SK-N-SH (cell line): Measurements from ENCODE around the gene ST7. TPM values are rescaled to one million over a fixed set of nuclear protein-coding genes. Genes with fewer than 3 reads are reported as not detected.

ENCODE experiments used
- CTCF ChIA-PET: fragments of 300-600, 350-600 bp; formaldehyde crosslinking; extraction: SDS; loops from one replicate; lab custom pipeline; 2021; lab: Yijun Ruan, JAX
- POLR2A ChIA-PET: fragments of 350-600 bp; sonication (Branson Sonifier 250); formaldehyde crosslinking; extraction: SDS; loops from one replicate; lab custom pipeline; 2020; ENCODE audit warnings: antibody characterized with exemption, inconsistent platforms; lab: Yijun Ruan, JAX
- DNase-seq: peaks from one replicate; pipeline ENCODE4 v3.0.0; 2012
- H2AFZ ChIP-seq: fragments of 200-600 bp; sonication (generic); 2 replicates; pipeline ENCODE4 v1.8.1; 2016; ENCODE audit warnings: antibody characterized with exemption, mild to moderate bottlenecking, low read depth
- H3F3A ChIP-seq: fragments of 200-600 bp; sonication (generic); replicated peaks from 2 replicates; pipeline ENCODE3; 2016; ENCODE audit warnings: antibody characterized with exemption, mild to moderate bottlenecking; ENCODE audit not compliant: insufficient read depth
- H3K27ac ChIP-seq, 2 experiments: fragments of 200-500 bp in 1 of 2; fragments of 200-600 bp in 1 of 2; sonication (Bioruptor generic) in 1 of 2; sonication (generic), shearing (Covaris generic) in 1 of 2; 2 replicates each; pipeline versions ENCODE4 v1.5.1 to v1.6.1; 2014 to 2016; ENCODE audit warnings: low read depth in 2 of 2, inconsistent platforms in 1 of 2, low read length in 1 of 2, mild to moderate bottlenecking in 1 of 2, mixed read lengths in 1 of 2
- H3K27me3 ChIP-seq: fragments of 200-600 bp; sonication (generic), shearing (Covaris generic); 2 replicates; pipeline ENCODE4 v1.6.1; 2016; ENCODE audit warnings: mixed run types; ENCODE audit not compliant: insufficient read depth
- H3K36me3 ChIP-seq, 2 experiments: fragments of 200-500 bp in 1 of 2; fragments of 200-600 bp in 1 of 2; sonication (Bioruptor generic) in 1 of 2; sonication (generic) in 1 of 2; replicated peaks in 1 of 2; 2 replicates each; pipeline versions ENCODE3 to v1.5.1; 2014 to 2016; ENCODE audit warnings: low read length in 1 of 2, mild to moderate bottlenecking in 1 of 2; ENCODE audit not compliant: insufficient read depth in 2 of 2, control insufficient read depth in 1 of 2
- H3K4me1 ChIP-seq, 2 experiments: fragments of 200-500 bp in 1 of 2; fragments of 200-600 bp in 1 of 2; sonication (Bioruptor generic) in 1 of 2; sonication (generic), shearing (Covaris generic) in 1 of 2; 2 replicates each; pipeline versions ENCODE4 v1.5.1 to v1.6.1; 2014 to 2016; ENCODE audit warnings: low read depth in 1 of 2, low read length in 1 of 2, mixed run types in 1 of 2; ENCODE audit not compliant: insufficient read depth in 2 of 2, control insufficient read depth in 1 of 2
- H3K4me2 ChIP-seq: fragments of 200-600 bp; sonication (generic), shearing (Covaris generic); 2 replicates; pipeline ENCODE4 v1.6.1; 2017; ENCODE audit warnings: mixed run types
- H3K4me3 ChIP-seq, 2 experiments: fragments of 200-500 bp in 1 of 2; fragments of 200-600 bp in 1 of 2; sonication (Bioruptor generic) in 1 of 2; sonication (generic), shearing (Covaris generic) in 1 of 2; 2 replicates each; pipeline versions ENCODE4 v1.5.1 to v1.8.1; 2014 to 2016; ENCODE audit warnings: low read depth in 2 of 2, inconsistent platforms in 1 of 2, low read length in 1 of 2, mild to moderate bottlenecking in 1 of 2, mixed read lengths in 1 of 2, moderate library complexity in 1 of 2
- H3K79me2 ChIP-seq: fragments of 200-600 bp; sonication (generic); 2 replicates; pipeline ENCODE4 v1.8.1; 2017; ENCODE audit warnings: mild to moderate bottlenecking; ENCODE audit not compliant: insufficient read depth
- H3K9ac ChIP-seq: fragments of 200-600 bp; sonication (generic); 2 replicates; pipeline ENCODE4 v1.6.1; 2017; ENCODE audit warnings: mixed run types
- H3K9me2 ChIP-seq: fragments of 200-600 bp; sonication (generic); 2 replicates; pipeline ENCODE4 v1.6.1; 2017; ENCODE audit warnings: mixed run types
- H3K9me3 ChIP-seq: fragments of 200-600 bp; sonication (generic); 2 replicates; pipeline ENCODE4 v1.6.1; 2017; ENCODE audit warnings: mixed run types, mild to moderate bottlenecking, moderate library complexity
- H4K20me1 ChIP-seq: fragments of 200-600 bp; sonication (generic); 2 replicates; pipeline ENCODE4 v1.6.1; 2017; ENCODE audit warnings: mild to moderate bottlenecking, mixed run types; ENCODE audit not compliant: insufficient read depth
- CHD2 ChIP-seq: fragments of 150-350 bp; IDR thresholded peaks from 2 replicates; pipeline ENCODE4 v1.6.1; 2018; ENCODE audit warnings: low read length; ENCODE audit not compliant: partially characterized antibody
- ELF1 ChIP-seq: IDR thresholded peaks from 2 replicates; pipeline ENCODE4 v1.4.0; 2012
- EP300 ChIP-seq, 2 experiments: IDR thresholded peaks; 2 replicates each; pipeline versions ENCODE4 v1.4.0 to v1.6.1; 2012; ENCODE audit warnings: borderline replicate concordance in 1 of 2, low read depth in 1 of 2, low read length in 1 of 2
- FOSL2 ChIP-seq: IDR thresholded peaks from 2 replicates; pipeline ENCODE4 v1.4.0; 2012; ENCODE audit warnings: low read depth, mild to moderate bottlenecking, moderate library complexity, borderline replicate concordance
- FOXJ3 ChIP-seq: sonication (generic); formaldehyde crosslinking; IDR thresholded peaks from 2 replicates; pipeline ENCODE4 v1.5.1; 2020; ENCODE audit warnings: mild to moderate bottlenecking, missing genetic modification reagents
- FOXM1 ChIP-seq: IDR thresholded peaks from 2 replicates; pipeline ENCODE4 v1.4.0; 2012; ENCODE audit warnings: low read depth, mild to moderate bottlenecking
- GATA2 ChIP-seq: sonication (generic); formaldehyde crosslinking; IDR thresholded peaks from 2 replicates; pipeline ENCODE4 v1.5.0; 2020; ENCODE audit warnings: mild to moderate bottlenecking, missing genetic modification reagents
- JUND ChIP-seq: IDR thresholded peaks from 2 replicates; pipeline ENCODE4 v1.4.0; 2012
- MEF2A ChIP-seq: IDR thresholded peaks from 2 replicates; pipeline ENCODE4 v1.4.0; 2012; ENCODE audit warnings: low read depth, borderline replicate concordance
- MXI1 ChIP-seq: IDR thresholded peaks from 2 replicates; pipeline ENCODE4 v1.6.1; 2012; ENCODE audit warnings: mild to moderate bottlenecking, low read depth, low read length, improper control_type of control experiment
- POLR2AphosphoS5 ChIP-seq: IDR thresholded peaks from 2 replicates; pipeline ENCODE4 v1.6.1; 2012; ENCODE audit warnings: low read depth, low read length
- RCOR1 ChIP-seq: fragments of 150-350 bp; IDR thresholded peaks from 2 replicates; pipeline ENCODE4 v1.6.1; 2017; ENCODE audit warnings: antibody characterized with exemption, low read length
- RFX5 ChIP-seq: IDR thresholded peaks from 2 replicates; pipeline ENCODE4 v1.6.1; 2012; ENCODE audit warnings: mild to moderate bottlenecking, improper control_type of control experiment, low read length
- SMC3 ChIP-seq: IDR thresholded peaks from 2 replicates; pipeline ENCODE4 v1.6.1; 2012; ENCODE audit warnings: low read depth, low read length, improper control_type of control experiment
- TCF12 ChIP-seq: IDR thresholded peaks from 2 replicates; pipeline ENCODE4 v1.4.0; 2012
- TEAD4 ChIP-seq: IDR thresholded peaks from 2 replicates; pipeline ENCODE4 v1.4.0; 2012; ENCODE audit warnings: mild to moderate bottlenecking, borderline replicate concordance; ENCODE audit not compliant: insufficient read depth
- WGBS: methylation state at CpG from one replicate; pipeline ENCODE4 v1.1.6; 2017; ENCODE audit warnings: low lambda C conversion rate; 5-methylcytosine and 5-hydroxymethylcytosine counted together
- polyA plus RNA-seq, 3 experiments: library from polyadenylated mRNA; depleted of rRNA; stranded (reverse); fragments of >200 nt; gene quantifications; 2 replicates each; pipeline ENCODE4 v1.2.3, GENCODE V29; 2012
- TF ChIP-seq, protein P1 (sequence below): IDR thresholded peaks from 2 replicates; pipeline ENCODE4 v1.4.0; 2012; ENCODE audit warnings: low read depth, borderline replicate concordance
- TF ChIP-seq, protein P2 (sequence below): IDR thresholded peaks from 2 replicates; pipeline ENCODE4; 2012
- TF ChIP-seq, protein P3 (sequence below): fragments of 200-600 bp; sonication (generic); IDR thresholded peaks from 2 replicates; pipeline ENCODE4 v1.6.1; 2017; ENCODE audit warnings: antibody characterized with exemption, mild to moderate bottlenecking, moderate library complexity
- TF ChIP-seq, protein P4 (sequence below): fragments of 150-350 bp; IDR thresholded peaks from 2 replicates; pipeline ENCODE4 v1.6.1; 2016; ENCODE audit warnings: mild to moderate bottlenecking, low read depth, low read length

Gene ST7
- polyA plus RNA-seq, 1 of the 3 experiments (the other 2 are of a cell fraction): 23.5 TPM

DNA sequence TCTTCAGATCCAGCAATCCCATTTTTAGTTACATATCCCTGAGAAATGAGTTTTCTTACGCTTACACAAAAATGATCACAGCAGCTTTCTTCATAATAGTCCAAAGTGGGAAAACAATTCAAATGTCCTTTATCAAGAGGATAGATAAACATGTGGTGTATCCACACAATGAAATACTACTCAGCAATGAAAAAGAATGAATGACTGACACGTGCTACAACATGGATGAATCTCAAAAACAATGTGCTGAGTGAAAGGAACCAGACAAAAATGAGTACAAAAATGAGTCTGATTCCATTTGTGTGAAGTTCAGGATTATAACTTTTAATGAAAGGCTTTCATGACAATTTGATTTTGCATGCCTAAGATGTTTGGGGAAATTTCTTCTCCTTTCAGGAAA, 230.4 kb downstream of the ST7 start:
- Histone ChIP-seq H3K79me2 (no peaks in the 10 kb centered on the region), H2AFZ (no peak overlapping the region), H3K27me3 (no peaks in the 10 kb centered on the region)
- no peak for DNase-seq
- CTCF ChIA-PET: interaction anchor here (1.3 to 2.0 kb wide), 2 partner anchors 29 to 56 kb away, joined by 5 to 7 read pairs; no protein-coding TSS in a partner anchor
- TF ChIP-seq TCF12: no peak
- no peak for TF ChIP-seq CHD2
- TF ChIP-seq, protein P1, sequence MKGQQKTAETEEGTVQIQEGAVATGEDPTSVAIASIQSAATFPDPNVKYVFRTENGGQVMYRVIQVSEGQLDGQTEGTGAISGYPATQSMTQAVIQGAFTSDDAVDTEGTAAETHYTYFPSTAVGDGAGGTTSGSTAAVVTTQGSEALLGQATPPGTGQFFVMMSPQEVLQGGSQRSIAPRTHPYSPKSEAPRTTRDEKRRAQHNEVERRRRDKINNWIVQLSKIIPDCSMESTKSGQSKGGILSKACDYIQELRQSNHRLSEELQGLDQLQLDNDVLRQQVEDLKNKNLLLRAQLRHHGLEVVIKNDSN: no peak
- TF ChIP-seq RFX5: no peak
- no peak for TF ChIP-seq MEF2A
- TF ChIP-seq TEAD4: no peak
- TF ChIP-seq FOXM1: no peak
- TF ChIP-seq, protein P2, sequence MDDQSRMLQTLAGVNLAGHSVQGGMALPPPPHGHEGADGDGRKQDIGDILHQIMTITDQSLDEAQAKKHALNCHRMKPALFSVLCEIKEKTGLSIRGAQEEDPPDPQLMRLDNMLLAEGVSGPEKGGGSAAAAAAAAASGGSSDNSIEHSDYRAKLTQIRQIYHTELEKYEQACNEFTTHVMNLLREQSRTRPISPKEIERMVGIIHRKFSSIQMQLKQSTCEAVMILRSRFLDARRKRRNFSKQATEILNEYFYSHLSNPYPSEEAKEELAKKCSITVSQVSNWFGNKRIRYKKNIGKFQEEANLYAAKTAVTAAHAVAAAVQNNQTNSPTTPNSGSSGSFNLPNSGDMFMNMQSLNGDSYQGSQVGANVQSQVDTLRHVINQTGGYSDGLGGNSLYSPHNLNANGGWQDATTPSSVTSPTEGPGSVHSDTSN: no peak
- TF ChIP-seq, all 33 proteins: peak for 0
- H3K4me2 ChIP-seq: no peak overlapping the region
- H3K36me3 ChIP-seq: peaks cover 0 to 10% of the 10 kb centered on the region in 2 experiments
- no peaks in the 10 kb centered on the region for H3K9me3 ChIP-seq
- no peak overlapping the region for H3K4me3 ChIP-seq
- H4K20me1 ChIP-seq: no peaks in the 10 kb centered on the region
- 93% methylated on average over 2 of the region's 2 CpGs for WGBS
- POLR2A ChIA-PET: no interaction called here
- peaks cover 7% of the 10 kb centered on the region for H3F3A ChIP-seq
- H3K9me2 ChIP-seq: no peaks in the 10 kb centered on the region
- no peak overlapping the region for H3K9ac ChIP-seq
- peak overlapping the region in 1 of 2 experiments; percentile 83; a peak in 2 of 4 replicates for H3K27ac ChIP-seq
- H3K4me1 ChIP-seq: peaks cover 9 to 23% of the 10 kb centered on the region in 2 experiments; a peak in 3 of 4 replicates

DNA sequence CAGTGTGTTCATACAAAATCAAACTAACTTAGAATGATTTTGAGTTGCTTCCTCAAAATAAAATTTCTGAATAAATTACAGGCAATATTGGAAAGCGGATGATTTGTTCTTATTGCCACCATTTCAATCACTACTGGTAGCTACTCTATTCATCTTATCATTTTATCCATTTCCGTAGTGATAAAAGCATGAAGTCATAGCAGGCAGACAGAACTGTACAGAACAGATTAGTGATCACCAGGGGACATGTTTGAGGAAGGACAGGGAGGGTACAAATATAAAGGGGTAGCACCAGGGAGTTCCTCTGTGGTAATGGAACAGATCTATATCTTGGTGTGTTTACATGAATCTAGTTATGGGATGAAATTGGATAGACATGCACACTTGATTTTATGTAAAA, 231.1 kb downstream of the ST7 start:
- POLR2A ChIA-PET: no interaction called here
- peaks cover 7% of the 10 kb centered on the region for H3F3A ChIP-seq
- TF ChIP-seq CHD2: peak; percentile 18
- TF ChIP-seq FOSL2: no peak
- TF ChIP-seq SMC3: no peak
- TF ChIP-seq MXI1: 0 out of 2 replicates have a peak, but pooled peaks have one; percentile 13
- no peak for TF ChIP-seq FOXM1
- TF ChIP-seq EP300 (IDR thresholded peaks at IDR 0.05; ENCODE audit: borderline replicate concordance in 1 of 2, low read depth in 1 of 2, low read length in 1 of 2): peak in 1 of 2 experiments; percentile 84; a peak in 2 of 4 replicates
- no peak for TF ChIP-seq JUND
- no peak for TF ChIP-seq ELF1
- TF ChIP-seq, protein P3, sequence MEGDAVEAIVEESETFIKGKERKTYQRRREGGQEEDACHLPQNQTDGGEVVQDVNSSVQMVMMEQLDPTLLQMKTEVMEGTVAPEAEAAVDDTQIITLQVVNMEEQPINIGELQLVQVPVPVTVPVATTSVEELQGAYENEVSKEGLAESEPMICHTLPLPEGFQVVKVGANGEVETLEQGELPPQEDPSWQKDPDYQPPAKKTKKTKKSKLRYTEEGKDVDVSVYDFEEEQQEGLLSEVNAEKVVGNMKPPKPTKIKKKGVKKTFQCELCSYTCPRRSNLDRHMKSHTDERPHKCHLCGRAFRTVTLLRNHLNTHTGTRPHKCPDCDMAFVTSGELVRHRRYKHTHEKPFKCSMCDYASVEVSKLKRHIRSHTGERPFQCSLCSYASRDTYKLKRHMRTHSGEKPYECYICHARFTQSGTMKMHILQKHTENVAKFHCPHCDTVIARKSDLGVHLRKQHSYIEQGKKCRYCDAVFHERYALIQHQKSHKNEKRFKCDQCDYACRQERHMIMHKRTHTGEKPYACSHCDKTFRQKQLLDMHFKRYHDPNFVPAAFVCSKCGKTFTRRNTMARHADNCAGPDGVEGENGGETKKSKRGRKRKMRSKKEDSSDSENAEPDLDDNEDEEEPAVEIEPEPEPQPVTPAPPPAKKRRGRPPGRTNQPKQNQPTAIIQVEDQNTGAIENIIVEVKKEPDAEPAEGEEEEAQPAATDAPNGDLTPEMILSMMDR: no peak
- peak; percentile 86 for TF ChIP-seq FOXJ3 (CRISPR knock-in tag)
- TF ChIP-seq GATA2 (CRISPR knock-in tag): peak; percentile 87
- TF ChIP-seq, protein P4, sequence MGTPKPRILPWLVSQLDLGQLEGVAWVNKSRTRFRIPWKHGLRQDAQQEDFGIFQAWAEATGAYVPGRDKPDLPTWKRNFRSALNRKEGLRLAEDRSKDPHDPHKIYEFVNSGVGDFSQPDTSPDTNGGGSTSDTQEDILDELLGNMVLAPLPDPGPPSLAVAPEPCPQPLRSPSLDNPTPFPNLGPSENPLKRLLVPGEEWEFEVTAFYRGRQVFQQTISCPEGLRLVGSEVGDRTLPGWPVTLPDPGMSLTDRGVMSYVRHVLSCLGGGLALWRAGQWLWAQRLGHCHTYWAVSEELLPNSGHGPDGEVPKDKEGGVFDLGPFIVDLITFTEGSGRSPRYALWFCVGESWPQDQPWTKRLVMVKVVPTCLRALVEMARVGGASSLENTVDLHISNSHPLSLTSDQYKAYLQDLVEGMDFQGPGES: no peak
- no peak for TF ChIP-seq POLR2AphosphoS5
- TF ChIP-seq RCOR1: peak; percentile 68; the same call in 1 of the 2 replicates
- TF ChIP-seq, all 33 proteins: peak for 6
- Histone ChIP-seq H4K20me1 (no peaks in the 10 kb centered on the region), H3K79me2 (no peaks in the 10 kb centered on the region), H3K4me3 (no peak overlapping the region), H3K36me3 (peaks cover 0 to 6% of the 10 kb centered on the region in 2 experiments), H3K9me2 (no peaks in the 10 kb centered on the region), H3K9me3 (no peaks in the 10 kb centered on the region), H3K27me3 (no peaks in the 10 kb centered on the region), H3K4me2 (no peak overlapping the region), H3K9ac (no peak overlapping the region), H3K27ac (peak overlapping the region in 1 of 2 experiments; percentile 83; a peak in 2 of 4 replicates), H3K4me1 (peaks cover 9 to 23% of the 10 kb centered on the region in 2 experiments; a peak in 3 of 4 replicates), H2AFZ (no peak overlapping the region)
- WGBS: 73% methylated on average over 2 of the region's 2 CpGs
- CTCF ChIA-PET: interaction anchor here (1.3 to 2.0 kb wide), 2 partner anchors 28 to 57 kb away, joined by 5 to 7 read pairs; no protein-coding TSS in a partner anchor
- DNase-seq: peak; percentile 60
